Non-pigmented ciliary epithelial cell (primary cell): ENCODE measurements around the gene METRN.

Experiments
- DNase-seq: peaks from one replicate; pipeline ENCODE4 v3.0.0-alpha.2; 2010; ENCODE audit warnings: low read depth

The METRN gene

DNA sequence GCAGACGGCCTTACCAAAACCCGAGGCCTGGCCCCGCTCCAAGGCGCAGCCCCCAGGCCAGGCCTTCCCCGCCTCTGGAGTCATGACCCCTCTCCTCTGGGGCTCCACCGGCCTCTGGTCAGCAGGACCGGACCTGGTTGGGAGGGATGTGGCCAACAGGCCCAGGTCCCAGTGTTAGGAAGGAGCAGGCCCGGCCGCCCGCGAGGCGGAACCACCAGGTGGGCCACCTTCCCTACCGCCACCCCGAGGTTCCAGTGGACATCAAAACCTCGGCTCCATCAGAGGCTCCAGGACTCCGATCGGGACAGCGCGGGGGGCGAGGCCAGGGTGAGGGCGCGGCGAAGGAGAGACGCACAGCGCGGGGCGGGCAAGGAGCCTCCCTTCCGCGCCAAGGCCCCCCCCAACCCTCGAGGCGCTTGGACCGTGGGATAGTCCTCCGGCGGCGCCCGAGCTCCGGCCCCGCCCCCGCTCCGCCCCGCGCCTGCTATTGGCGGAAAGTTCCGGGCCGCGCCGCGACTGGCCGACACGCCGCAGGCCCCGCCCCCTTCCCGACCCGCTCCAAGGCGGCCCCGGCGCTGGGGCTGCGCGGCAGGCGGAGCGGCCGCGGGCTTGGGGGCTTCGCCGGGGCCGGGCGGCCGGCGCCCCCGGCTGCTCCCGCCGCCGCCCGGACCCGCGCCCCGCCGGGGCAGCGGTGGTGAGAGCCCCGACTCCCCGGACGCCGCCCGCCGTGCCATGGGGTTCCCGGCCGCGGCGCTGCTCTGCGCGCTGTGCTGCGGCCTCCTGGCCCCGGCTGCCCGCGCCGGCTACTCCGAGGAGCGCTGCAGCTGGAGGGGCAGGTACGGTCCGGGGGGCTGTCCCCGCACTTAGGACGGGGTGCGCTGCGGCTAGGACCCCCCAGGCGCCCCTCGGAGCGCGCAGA is at the start of gene METRN:
Gene METRN (plus strand): TSS at position 561 of the 919 bp plus-strand sequence. CDS start 172 bp downstream, at position 733.
- no peak for DNase-seq

DNA sequence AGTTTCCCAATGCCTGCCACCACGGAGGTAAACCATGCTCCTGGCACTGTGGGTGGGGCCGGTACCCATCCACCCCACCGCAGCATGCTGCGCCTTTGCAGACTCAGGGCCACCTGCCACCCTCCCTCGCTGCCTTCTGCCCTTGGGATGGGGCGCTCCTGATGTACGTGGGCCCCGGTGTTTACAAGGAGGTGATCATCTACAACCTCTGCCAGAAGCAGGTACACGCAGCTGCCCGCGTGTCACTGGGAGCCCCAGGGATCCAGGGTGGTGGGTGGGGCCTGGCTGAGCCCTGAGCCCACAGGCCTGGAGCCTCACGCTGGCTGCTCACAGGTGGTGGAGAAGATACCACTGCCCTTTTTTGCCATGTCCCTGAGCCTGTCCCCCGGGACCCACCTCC is 48.3 kb upstream of the METRN start:
- no peak for DNase-seq

GRCh38 chr16:667113-667779 is 47.7 kb upstream of the METRN start:
- no peak for DNase-seq

- no peak for DNase-seq
Observed at GRCh38 chr16:667780-668518, 47.0 kb upstream of the METRN start, which contains the start of gene RHOT2. RHOT2 (plus strand) TSS chr16:668132; CDS start chr16:668200, 68 bp downstream.

- DNase-seq = no peak
Observed at GRCh38 chr16:668519-669171, 46.3 kb upstream of the METRN start.

DNA sequence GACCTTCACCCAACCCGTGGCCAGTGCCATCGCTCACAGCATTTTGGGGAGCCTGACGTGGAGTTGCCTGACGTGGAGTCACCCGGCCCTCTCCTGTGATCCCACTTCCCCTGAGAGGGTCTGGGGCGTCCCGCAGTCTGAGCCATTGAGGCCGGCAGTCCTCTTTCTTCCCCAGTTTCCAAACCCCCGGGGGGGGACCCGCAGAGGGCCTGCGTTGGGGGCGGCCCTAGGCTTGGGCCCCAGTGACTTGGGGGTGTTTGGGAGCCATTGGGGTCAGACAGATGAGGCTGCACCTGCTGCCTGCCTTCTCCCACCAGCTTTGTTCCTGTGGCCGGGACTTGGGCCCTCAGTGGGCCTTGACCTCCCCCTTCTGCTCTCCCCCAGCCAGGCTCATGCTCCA is 45.3 kb upstream of the METRN start:
- DNase-seq = no peak

GRCh38 chr16:670485-671352 is 44.2 kb upstream of the METRN start:
- no peak for DNase-seq

DNA sequence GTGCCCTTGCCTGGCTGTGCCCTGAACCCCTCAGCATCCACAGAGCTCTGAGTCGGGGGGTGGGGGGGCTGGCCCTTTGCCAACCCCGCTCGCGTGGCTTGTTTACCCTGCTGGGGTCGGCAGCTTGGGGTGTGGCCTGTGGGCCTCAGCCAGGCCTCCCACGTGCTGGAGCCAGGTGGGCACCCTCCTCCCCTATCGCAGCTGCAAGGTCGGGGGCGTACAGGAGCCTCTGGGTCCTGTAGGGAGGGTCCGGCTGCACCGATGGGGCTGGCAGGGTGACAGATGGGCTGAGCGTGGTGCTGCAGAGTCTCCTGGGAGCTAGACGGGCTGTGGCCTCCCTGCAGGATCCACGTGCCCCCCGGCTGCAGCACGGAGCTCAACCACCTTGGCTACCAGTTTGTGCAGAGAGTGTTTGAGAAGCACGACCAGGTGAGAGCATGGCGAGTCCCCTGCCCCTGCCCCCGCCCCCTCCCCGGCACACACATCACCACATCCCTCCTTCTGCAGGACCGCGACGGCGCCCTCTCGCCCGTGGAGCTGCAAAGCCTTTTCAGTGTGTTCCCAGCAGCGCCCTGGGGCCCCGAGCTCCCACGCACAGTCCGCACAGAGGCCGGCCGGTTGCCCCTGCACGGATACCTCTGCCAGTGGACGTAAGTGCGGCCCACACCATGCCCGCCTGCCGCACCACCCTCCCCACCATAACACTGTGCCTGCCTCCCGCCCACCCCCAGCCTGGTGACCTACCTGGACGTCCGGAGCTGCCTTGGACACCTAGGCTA is 43.4 kb upstream of the METRN start:
- DNase-seq = no peak

- no peak for DNase-seq
Observed at GRCh38 chr16:672371-672770, 42.5 kb upstream of the METRN start.

- DNase-seq = no peak
Observed at GRCh38 chr16:672851-673250, 42.1 kb upstream of the METRN start.

- no peak for DNase-seq
Observed at GRCh38 chr16:673399-673991, 41.4 kb upstream of the METRN start.

DNA sequence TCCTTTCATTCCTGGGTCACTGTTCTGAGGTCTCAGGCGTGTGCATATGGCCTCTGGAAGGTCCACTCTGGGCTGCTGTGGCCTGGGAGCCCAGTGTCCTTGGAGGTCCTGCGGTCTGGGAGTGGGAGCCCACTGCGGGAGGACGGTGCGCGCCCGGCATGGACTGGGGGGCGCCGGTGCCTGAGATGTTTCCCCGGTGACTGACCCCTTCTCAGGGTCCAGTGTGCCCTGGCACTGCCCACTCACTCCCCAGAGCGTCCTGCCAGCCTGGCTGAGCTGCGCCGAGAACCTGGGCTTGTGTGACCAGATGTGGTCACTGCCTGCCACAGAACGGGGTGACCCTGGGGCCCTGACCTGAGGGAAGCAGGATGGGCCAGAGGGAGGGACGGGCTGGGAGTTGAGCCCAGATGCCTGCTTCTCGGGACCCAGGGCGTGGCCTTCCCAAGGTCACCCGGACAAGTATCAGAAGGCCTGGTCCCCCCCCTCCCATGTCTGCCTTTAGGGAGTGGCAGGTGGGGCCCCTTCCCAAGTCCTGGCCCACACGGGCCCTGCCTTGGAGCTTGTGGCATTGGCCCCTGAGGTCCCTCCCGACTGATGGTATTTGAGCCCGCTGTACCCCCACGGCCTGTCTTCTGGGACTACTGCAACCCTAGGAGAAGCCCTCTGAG is 40.6 kb upstream of the METRN start:
- DNase-seq = no peak

GRCh38 chr16:674968-675883 is 39.7 kb upstream of the METRN start, which contains the start of gene RHBDL1:
RHBDL1 (plus strand) TSS chr16:675671; CDS start chr16:675791, 120 bp downstream.
- no peak for DNase-seq

GRCh38 chr16:675884-676564 is 38.9 kb upstream of the METRN start:
- DNase-seq = no peak

- DNase-seq = no peak
Observed at GRCh38 chr16:676565-676902, 38.4 kb upstream of the METRN start.

- no peak for DNase-seq
Observed at GRCh38 chr16:676913-677312, 38.0 kb upstream of the METRN start.
